Hematopoietic multipotent progenitor cell treated with erythropoietin and hydrocortisone succinate and interleukin-3 and kit ligand, for 17 days (in vitro differentiated cells): ENCODE measurements around the gene TACR1.
"Not testable (repeated sequence)": the region's sequence is repeated elsewhere in the genome, so short reads cannot be mapped to it uniquely, and the experiment has no call there.

Experiments
- DNase-seq: peaks from one replicate; pipeline ENCODE4 v3.0.0-alpha.2; 2015; ENCODE audit warnings: low spot score

TACR1 gene

DNA sequence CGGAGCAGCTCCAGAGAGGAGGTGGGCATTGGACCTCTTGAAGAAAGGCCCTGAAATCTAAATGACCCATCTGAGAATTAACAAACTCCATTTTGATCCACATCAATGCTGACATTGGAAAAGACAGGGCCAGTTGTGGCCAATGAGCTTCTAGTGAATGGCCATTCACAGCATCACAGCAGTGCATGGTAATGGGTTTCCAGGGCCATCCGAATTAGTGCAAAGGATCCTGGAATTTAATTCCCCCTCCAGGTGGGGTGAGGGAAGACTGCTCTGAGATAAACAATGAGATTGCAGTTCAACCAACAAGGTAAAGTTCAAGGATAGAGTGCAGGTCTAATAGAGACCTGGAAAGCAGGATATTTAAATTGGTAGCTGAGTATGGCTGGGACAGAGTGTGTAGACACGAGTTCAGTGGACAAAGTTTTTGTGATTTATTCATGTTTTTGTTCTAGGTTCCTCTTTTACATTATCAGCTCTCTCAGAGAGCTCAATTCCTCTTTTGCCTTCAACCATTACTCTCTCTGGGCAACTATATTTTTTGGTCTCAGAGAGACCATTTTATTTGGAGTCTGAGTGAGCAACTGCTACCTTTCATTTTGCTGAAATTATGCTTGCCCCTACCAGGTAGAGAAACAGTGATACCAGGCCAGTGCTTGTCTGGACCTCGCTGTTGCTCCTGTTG is 5.0 kb downstream of the TACR1 start:
- no peak for DNase-seq

DNA sequence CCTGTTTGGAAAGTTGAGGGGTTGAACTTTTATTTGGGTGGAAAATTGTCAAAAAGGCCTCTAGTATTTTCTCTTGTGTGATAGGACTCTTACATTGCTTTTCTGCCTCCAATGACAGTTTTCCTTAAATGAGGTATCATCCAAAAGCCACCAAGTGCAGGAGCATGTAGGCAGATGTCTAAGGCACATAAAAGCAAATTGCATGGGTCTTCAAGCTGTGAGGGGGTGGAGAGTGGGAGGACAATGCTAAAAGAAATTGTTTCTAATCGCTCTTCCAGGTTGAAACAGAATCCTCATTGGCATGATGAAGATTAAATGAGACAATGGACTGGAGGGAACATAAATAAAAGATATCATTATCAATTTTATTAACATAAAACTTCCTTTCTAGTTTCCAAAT is 6.8 kb downstream of the TACR1 start:
- DNase-seq: no peak

DNA sequence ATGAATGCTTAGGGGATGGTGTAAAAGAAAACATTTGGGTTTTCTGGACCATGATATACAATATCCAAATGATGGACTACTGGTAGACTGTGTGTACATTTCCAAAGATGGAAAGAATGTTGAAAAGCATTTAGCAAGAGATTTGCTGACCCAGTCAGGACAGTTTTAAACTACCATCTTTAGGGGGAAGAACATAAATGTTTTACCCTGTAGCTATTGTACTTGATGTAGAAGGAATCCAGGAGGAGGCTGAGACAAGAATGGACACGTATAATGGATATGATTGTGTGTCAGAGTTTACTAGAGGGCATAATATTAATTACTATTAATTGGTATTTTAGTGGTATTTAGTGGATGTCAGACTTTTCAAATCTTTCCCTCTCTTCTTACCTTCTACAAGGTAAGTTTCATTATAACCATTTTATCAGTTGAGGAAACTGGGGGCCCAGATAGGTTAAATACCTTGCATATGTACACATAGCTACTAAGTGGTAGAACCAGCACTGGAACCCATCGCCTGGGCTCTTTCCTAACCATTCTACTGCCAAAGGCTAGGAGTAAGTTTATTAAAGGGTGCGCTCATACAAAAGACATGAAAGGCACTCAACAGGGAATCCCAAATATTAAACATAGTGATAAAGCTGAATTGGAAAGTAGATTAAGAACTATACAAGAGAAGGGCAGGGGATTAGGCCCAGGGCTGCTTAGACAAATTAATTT is 8.9 kb downstream of the TACR1 start:
- no peak for DNase-seq

DNA sequence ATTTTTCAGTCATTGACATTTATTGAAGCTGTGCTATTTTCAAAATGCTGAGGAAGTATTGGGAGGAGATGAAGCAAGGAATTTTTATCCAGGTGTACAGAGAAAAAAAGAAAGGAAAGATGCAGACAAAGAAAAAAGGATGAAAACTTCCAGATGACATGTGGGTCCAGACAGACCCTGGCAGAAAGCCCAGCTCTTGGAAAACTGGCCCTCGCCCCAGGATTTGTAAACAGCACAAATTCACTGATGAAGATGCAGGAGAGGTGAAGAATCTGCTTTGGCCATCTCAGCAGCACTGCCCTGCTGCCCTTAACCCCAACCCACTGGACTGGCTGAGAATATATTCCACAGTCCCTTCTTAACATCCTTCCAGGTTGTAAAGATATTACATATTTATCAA is 12.5 kb downstream of the TACR1 start:
- DNase-seq: no peak

DNA sequence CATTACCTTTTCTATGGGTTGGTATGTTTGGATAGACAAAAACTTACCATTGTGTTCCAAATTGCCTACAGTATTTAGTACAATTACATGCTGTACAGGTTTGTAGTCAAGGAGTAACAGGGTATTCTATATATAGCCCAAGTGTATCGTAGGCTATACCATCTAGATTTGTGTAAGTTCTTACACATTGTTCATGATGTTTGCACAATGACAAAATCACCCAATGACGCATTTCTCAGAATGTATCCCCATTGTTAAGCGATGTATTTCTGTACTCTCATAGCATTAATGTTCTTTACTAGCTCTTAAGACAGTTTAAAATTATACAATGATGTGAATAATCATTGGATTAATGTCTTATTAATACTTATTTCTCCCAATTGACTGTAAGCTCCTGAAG is 16.7 kb downstream of the TACR1 start:
- no peak for DNase-seq

DNA sequence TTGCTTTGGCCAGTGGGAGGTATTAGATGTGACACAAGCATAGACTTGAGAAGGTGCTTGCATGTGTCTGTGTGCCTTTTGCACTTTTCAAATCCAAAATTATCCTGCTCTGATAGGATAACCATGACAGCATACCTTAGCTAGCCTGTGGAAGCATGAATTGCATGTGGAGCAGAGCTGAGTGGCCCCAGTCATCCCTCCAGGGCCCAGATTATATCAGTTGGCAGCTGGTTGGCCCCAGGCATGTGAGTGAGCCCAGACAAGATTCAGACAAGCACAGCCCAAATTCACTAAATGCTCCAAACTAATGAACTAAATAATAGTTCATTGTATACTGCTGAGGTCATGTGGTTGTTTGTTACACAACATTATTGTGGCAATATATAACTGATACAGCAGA is 18.8 kb downstream of the TACR1 start:
- DNase-seq: no peak

DNA sequence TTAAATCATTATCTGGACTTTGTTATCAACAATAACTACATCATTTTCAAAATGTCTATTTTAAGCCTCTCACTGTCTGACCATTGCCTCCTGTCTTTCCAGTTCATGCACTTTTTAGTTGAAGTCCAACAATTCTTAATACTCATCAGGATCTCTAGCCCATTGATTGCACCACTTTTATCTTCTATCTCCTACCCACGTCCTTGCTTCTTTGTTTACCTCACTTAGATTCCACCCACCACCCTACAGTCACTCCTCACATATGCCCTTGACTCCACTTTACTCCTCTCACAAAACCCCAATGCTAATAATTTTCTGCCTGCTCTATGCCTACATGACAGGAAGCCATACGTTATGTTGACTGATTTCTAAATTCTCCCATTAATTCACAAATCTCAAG is 21.9 kb downstream of the TACR1 start:
- no peak for DNase-seq

DNA sequence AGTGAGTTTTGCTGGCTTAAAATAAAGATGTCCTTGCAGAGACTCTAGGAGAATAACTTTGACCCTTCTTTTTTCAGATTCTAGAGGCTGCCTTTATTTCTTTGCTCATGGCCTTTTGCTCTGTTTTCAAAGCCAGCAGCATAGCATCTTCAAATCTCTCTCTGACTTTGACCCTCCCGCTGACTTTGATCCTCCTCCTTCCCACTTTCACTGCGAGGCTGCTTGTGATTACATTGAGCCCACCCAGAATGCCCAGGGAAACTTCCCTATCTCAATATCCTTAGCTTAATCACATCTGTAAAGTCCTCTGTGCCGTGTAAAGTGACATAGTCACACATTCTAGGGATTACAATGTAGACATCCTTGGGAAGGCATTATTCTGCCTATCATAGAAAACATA is 23.9 kb downstream of the TACR1 start:
- no peak for DNase-seq

DNA sequence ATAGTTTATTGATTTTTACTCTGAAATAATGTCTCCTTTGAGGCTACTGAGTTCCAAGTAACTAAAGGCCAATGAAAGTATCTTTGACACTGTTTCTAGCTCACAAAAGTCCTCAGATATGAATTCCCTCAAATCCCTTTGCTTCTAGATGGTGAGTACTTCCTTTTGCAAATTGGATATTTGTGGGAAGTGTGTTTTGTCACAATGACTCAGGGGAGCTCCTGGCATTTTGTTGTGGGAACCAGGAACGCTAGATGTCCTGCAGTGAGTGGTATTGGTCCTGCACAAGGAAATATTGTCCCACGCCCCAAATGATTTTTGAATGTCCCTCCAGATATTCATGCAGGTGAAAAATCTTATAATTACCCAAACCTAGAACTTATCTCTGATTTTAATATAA is 24.3 kb downstream of the TACR1 start:
- DNase-seq: no peak

DNA sequence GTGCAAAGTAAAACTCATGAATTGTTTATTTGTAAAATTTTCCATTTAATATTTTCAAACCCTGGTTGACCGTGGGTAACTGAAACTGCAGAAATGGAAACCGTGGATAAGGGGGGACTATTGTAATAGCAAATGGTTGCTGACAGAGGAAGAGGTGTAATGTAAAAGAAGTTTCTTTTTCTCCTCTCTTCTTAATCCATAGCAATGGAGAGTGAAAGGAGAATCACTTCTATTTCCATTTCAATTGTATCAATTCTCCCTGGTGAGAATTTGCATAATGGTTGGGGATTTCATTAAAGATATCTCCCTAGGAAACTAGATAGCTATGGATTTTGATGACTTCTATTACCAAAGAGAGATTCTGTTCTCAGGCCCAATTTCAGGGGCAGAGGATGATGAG is 24.8 kb downstream of the TACR1 start:
- DNase-seq: no peak

DNA sequence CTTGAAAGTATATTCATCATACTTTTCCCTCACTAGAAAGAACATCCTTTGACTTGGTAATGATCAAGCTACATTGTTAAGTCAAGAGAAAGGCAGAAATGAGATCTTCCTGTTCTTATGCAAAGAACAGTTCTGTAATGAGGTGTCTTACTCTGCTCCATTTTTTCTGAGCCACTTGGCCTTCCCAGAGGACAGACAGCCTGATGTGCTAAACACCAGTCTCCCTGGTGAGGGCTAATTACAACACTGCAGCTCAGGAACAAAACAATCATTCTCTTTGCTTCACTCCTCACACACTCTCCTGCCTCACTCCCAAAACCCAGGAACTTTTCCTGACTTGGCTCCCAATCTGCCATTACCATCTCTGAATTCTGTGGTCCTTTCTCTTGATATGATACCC is 25.6 kb downstream of the TACR1 start:
- DNase-seq: no peak

DNA sequence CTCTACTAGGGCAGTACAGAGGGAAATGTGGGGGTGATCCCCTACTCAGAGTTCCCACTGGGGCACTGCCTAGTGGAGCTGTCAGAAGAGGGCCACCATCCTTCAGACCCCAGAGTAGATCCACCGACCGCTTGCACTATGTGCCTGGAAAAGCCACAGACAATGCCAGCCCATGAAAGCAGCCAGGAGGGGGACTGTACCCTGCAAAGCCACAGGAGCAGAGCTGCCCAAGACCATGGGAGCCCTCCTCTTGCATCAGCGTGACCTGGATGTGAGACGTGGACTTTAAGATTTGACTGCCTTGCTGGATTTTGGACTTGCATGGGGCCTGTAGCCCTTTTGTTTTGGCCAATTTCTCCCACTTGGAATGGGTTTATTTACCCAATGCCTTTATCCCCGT is 27.9 kb downstream of the TACR1 start:
- DNase-seq: not testable (repeated sequence)

DNA sequence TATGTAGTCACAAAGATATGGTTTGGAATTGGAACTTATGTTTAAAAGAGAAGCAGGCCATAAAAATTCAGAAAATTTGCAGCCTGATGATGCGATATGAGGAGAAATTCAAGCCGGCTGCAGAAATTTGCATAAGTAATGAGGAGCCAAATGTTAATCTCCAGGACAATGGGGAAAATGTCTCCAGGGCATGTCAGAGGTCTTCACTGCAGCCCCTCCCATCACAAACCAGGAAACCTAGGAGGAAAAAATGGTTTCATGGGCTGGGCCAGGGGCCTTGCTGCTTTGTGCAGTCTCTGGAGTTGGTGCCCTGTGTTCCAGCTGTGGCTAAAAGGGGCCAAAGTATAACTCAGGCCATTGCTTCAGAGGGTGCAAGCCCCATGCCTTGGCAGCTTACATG is 28.4 kb downstream of the TACR1 start:
- DNase-seq: no peak

DNA sequence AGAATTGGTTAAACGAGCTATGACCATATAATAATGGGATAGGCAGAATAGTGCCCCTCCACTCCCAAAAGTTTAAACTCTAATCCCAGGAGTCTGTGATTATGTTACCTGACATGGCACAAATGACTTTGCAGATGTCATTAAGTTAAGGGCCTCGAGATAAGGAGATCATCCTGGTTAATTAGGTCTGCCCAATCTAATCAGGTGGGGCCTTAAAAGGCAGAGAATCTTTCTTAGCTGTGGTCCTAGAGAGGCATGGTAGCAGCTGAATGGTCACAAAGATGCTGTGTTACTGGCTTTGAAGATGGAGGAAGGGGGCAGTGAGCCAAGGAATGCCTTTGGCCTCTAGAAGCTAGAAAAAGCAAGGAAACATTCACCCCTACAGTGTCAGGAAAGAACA is 31.1 kb downstream of the TACR1 start:
- DNase-seq: no peak

DNA sequence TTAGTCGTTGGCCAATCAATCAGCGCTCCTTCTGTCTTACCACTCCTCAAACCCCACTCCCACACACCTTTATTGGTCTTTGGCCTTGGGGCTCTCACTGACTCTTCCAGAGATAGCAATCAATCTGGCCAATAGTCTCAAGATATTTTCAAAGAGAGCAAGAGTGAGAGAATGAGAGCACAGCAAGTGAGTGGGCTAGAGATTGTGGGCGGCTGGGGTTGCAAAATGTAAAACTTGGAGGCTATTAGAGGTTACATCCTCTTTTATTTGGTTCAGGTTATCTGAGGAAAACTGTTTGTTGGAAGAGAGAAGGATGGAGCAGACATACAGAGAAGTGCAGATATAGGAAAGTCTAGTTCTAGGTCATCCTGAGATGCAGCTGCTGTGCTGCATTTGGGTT is 32.8 kb downstream of the TACR1 start:
- DNase-seq: no peak

DNA sequence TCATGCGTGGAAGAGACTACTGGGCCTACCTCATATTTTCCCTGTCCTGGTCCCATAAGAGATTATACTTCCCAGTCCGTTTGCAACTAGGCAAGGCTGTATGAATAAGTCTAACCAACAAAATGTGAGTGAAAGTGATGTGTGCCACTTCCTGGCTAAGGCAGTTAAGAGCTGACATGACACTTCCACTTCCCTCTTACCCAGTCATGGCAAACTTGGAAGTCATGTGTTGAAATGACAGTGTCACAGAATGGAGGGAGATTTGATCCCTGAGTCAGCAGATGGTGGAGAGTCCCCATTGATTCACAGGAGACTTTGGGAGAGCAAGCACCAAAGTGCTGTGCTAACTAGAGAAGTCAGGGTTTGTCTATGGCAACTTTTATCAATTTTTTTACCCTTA is 36.4 kb downstream of the TACR1 start:
- DNase-seq: no peak

DNA sequence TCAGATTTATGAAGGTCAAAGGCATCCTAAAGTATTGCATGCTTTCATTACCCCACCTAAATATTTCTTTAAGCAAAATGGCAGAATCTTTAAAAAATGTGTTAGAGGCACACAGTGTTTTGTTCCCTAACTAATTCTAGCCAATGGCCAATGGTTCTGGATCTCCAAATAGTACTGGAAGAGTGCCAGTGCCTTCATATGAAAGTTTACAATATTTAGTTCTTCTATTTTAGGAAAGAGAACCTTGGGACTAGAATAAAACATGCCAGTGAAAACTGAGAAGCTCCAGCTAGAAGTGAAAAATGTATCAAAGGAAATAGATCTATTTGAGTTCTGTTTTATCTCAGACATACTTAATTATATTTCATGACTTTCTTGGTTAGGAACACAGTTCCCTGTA is 37.1 kb downstream of the TACR1 start:
- DNase-seq: no peak

DNA sequence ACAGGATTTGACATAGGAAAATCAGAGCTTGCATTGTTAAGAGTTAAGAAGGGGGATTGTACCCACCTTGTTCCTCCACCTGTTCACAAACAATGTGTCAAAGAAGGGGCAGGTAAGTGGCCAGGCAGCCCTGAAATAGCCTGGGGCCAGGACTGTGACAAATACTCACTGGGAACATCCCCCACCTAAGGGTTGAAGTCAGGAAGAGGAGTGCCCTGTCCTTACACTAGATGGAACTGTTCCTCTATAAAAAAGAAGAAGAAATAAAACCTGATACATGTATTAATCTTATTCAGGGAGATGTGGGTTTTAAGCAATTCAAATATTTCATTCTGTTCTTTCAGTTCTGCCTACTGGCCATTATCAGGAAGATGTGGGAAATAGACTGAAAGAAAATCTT is 41.9 kb downstream of the TACR1 start:
- DNase-seq: no peak

DNA sequence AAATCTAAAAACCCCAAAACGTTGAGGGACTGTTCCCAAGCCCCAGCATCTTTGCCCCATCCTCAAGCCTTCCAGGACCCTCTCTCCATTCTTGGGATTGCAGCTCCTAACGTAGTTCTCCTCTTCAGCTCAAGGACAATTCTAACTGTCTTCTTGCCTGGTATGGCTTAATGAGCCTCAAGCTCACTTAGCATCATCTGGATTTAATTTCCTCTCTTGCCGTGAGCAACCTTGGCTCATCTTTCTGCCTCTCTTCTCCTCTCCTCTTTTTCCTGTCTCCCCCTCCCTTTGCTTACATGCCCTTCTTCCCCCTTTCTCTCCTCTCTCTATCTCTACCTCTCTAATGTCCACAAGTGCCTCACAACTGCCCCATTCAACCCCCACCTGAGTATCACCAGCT is 44.2 kb downstream of the TACR1 start:
- DNase-seq: no peak

DNA sequence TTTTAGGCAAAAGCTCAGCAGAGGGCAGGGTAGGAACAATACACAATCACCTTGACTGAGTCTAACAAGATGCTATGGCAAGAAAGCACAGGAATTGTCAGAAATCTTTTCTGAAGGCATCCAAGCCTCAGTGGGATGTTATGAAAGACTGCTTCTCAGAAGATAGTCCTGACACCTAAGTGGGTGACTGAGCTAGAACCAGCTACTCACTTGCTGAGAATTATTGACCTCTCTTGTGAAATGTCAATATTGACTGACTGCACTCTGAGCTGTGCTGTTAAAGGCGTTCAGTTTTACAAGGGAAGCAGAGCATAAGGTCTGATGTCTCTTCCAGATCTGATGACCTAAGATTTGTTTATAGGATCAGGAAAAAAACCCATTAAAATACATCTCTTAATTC is 46.1 kb downstream of the TACR1 start:
- DNase-seq: no peak

DNA sequence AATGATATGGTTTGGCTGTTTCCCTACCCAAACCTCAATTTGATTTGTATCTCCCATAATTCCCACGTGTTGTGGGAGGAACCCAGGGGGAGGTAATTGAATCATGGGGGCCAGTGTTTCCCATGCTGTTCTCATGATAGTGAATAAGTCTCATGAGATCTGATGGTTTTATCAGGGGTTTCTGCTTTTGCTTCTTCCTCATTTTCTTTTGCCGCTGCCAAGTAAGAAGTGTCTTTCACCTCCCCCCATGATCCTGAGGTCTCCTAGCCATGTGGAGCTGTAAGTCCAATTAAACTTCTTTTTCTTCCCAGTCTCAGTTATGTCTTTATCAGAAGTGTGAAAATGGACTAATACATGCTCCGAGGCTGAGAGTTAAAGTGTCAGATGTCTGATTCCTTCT is 47.1 kb downstream of the TACR1 start:
- DNase-seq: not testable (repeated sequence)

DNA sequence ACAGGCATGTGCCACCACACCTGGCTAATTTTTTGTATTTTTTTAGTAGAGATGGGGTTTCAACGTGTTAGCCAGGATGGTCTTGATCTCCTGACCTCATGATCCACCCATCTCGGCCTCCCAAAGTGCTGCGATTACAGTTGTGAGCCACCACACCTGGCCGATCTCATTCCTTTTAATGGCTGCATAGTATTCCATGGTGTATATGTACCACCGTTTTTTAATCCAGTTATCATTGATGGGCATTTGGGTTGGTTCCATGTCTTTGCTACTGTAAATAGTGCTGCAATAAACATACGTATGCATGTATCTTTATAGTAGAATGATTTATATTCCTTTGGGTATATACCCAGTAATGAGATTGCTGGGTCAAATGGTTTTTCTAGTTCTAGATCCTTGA is 51.4 kb downstream of the TACR1 start:
- DNase-seq: not testable (repeated sequence)

DNA sequence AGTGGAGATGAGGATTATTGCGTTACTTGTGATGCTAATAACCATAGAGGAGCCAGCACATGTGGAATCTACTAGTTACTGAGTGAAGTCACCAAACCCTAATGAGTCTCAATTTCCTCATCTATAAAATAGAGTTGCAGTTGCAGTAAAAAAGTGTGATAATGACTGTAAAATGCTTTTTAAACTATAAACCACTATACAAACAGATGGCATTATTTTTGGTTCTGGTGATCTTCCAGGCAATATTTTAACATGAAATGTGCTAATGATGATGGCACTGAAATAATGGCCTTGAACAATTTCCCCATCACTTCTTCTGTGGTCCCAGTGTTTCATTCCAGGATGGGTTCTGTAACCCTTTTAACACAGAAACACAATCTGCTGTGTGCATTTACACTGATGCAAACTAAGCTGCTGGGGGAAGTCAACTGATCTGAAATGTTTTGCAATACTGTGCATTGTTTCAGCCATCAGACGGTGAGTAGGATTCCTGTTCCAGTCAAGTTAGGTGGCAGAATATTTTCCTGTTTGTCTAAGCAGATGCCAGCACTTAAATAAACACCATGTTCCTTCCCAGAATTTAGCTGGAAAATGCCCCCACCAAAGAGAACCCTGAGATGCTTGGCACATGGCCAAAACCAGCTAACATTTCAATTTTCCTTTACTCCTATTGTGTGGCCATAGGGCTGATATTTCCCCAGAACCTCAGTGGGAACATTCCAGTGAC is 52.6 kb downstream of the TACR1 start:
- no peak for DNase-seq
